CD14-positive monocyte (primary cell): ENCODE results near the gene KCNJ1. TPM values are rescaled to one million over a fixed set of nuclear protein-coding genes. Genes with fewer than 3 reads are reported as not detected.

Experiments used
- DNase-seq, 3 donors: peaks; one replicate each; pipeline ENCODE4 v3.0.0-alpha.2; 2011 to 2022
- H2AFZ ChIP-seq: 2 replicates; pipeline ENCODE4 v1.6.0; 2012; ENCODE audit warnings: mild to moderate bottlenecking, low read depth, low read length, inconsistent platforms; ENCODE audit not compliant: insufficient read depth, poor library complexity, severe bottlenecking
- H3K27ac ChIP-seq, 2 donors: 1 replicate in 1 of 2; 2 replicates in 1 of 2; pipeline ENCODE4 v1.5.1; 2012 to 2013; ENCODE audit warnings: low read length in 2 of 2, control low read depth in 1 of 2, inconsistent platforms in 1 of 2, low read depth in 1 of 2, mild to moderate bottlenecking in 1 of 2
- H3K27me3 ChIP-seq, 2 donors: one replicate each; pipeline versions ENCODE4 v1.6.0 to v1.6.1; 2011 to 2013; ENCODE audit warnings: low read length in 2 of 2; ENCODE audit not compliant: control insufficient read depth in 2 of 2, insufficient read depth in 2 of 2
- H3K36me3 ChIP-seq, 2 donors: replicated peaks in 1 of 2; 1 replicate in 1 of 2; 2 replicates in 1 of 2; pipeline versions ENCODE4 v1.5.1 to v1.6.1; 2012 to 2013; ENCODE audit warnings: low read length in 2 of 2, control low read depth in 1 of 2, inconsistent platforms in 1 of 2, mild to moderate bottlenecking in 1 of 2; ENCODE audit not compliant: insufficient read depth in 2 of 2, control insufficient read depth in 1 of 2
- H3K4me1 ChIP-seq, 2 donors: 1 replicate in 1 of 2; 2 replicates in 1 of 2; pipeline versions ENCODE4 v1.5.1 to v1.6.1; 2012 to 2013; ENCODE audit warnings: low read length in 2 of 2, control low read depth in 1 of 2, inconsistent platforms in 1 of 2, mild to moderate bottlenecking in 1 of 2, moderate library complexity in 1 of 2; ENCODE audit not compliant: insufficient read depth in 2 of 2, control insufficient read depth in 1 of 2
- H3K4me2 ChIP-seq: replicated peaks from 2 replicates; pipeline ENCODE3; 2012; ENCODE audit warnings: low read length, moderate library complexity, mild to moderate bottlenecking; ENCODE audit not compliant: poor library complexity, severe bottlenecking; ENCODE audit errors: extremely low read depth
- H3K4me3 ChIP-seq, 3 experiments: fragments of 200-600 bp in 1 of 3; sonication (generic) in 1 of 3; replicated peaks in 1 of 3; 1 replicate in 2 of 3; 2 replicates in 1 of 3; pipeline ENCODE4 v1.5.1; 2011 to 2013; ENCODE audit warnings: low read length in 3 of 3, mild to moderate bottlenecking in 3 of 3, control low read depth in 2 of 3, low read depth in 2 of 3, inconsistent platforms in 1 of 3, moderate library complexity in 1 of 3
- H3K79me2 ChIP-seq: 2 replicates; pipeline ENCODE4 v1.6.0; 2012; ENCODE audit warnings: mild to moderate bottlenecking, control low read depth, inconsistent platforms, low read length, moderate library complexity; ENCODE audit not compliant: insufficient read depth
- H3K9ac ChIP-seq: 2 replicates; pipeline ENCODE4 v1.6.0; 2017; ENCODE audit warnings: low read length, mild to moderate bottlenecking; ENCODE audit not compliant: insufficient read depth, poor library complexity, severe bottlenecking
- H3K9me3 ChIP-seq, 2 donors: replicated peaks in 1 of 2; 1 replicate in 1 of 2; 2 replicates in 1 of 2; pipeline versions ENCODE4 v1.5.1 to v1.6.1; 2012 to 2013; ENCODE audit warnings: low read length in 2 of 2, control low read depth in 1 of 2; ENCODE audit not compliant: control insufficient read depth in 1 of 2, insufficient read depth in 1 of 2
- H4K20me1 ChIP-seq: 2 replicates; pipeline ENCODE4 v1.6.0; 2012; ENCODE audit warnings: mild to moderate bottlenecking, low read length, control low read depth, moderate library complexity; ENCODE audit not compliant: insufficient read depth
- H3K27ac Mint-ChIP-seq, 7 donors: one replicate each; pipeline ENCODE4 v1.8.0; 2020; ENCODE audit warnings: mild to moderate bottlenecking in 7 of 7, mixed read lengths in 7 of 7, moderate library complexity in 6 of 7, inconsistent platforms in 2 of 7
- H3K27me3 Mint-ChIP-seq, 3 donors: one replicate each; pipeline ENCODE4 v1.8.0; 2021 to 2022; ENCODE audit warnings: low read depth in 3 of 3, mild to moderate bottlenecking in 3 of 3, mixed read lengths in 3 of 3, moderate library complexity in 3 of 3, inconsistent platforms in 1 of 3
- H3K36me3 Mint-ChIP-seq, 2 donors: one replicate each; pipeline ENCODE4 v1.8.0; 2020; ENCODE audit warnings: mixed read lengths in 2 of 2, inconsistent platforms in 1 of 2, mild to moderate bottlenecking in 1 of 2
- H3K4me1 Mint-ChIP-seq: one replicate; pipeline ENCODE4 v1.8.0; 2020; ENCODE audit warnings: mild to moderate bottlenecking, mixed read lengths
- H3K4me3 Mint-ChIP-seq, 2 donors: one replicate each; pipeline ENCODE4 v1.8.0; 2020; ENCODE audit warnings: mild to moderate bottlenecking in 2 of 2, mixed read lengths in 2 of 2, moderate library complexity in 1 of 2
- H3K9me3 Mint-ChIP-seq, 7 donors: one replicate each; pipeline ENCODE4 v1.8.0; 2020 to 2022; ENCODE audit warnings: mixed read lengths in 7 of 7, mild to moderate bottlenecking in 6 of 7, moderate library complexity in 6 of 7, inconsistent platforms in 2 of 7
- WGBS: methylation state at CpG from one replicate; pipeline ENCODE4 v1.1.5; 2013; ENCODE audit warnings: missing lambda C conversion rate; ENCODE audit not compliant: insufficient coverage; 5-methylcytosine and 5-hydroxymethylcytosine counted together
- intact Hi-C, 2 donors: fragments of 100-400 bp; cut with micrococcal nuclease; formaldehyde crosslinking; loops; one replicate each; pipeline versions ENCODE4 v1.15.0 to v1.15.1; 2023
- polyA plus RNA-seq, 3 donors: library from polyadenylated mRNA; depleted of rRNA in 1 of 3; unstranded in 2 of 3; stranded (reverse) in 1 of 3; fragments of 300-500 nt in 2 of 3; fragments of >200 nt in 1 of 3; fragmentation: Illumina TruSeq in 2 of 3; gene quantifications; 1 replicate in 2 of 3; 2 replicates in 1 of 3; pipeline ENCODE4 v1.2.3, GENCODE V29; 2012 to 2021
- TF ChIP-seq, protein P1 (sequence below): fragments of 200-600 bp; IDR thresholded peaks from one replicate; pipeline ENCODE4 v1.8.0; 2022; ENCODE audit warnings: antibody characterized with exemption, mild to moderate bottlenecking

The KCNJ1 gene
- polyA plus RNA-seq, 3 donors = 0.12 to 0.47 TPM; not detected in 1

DNA sequence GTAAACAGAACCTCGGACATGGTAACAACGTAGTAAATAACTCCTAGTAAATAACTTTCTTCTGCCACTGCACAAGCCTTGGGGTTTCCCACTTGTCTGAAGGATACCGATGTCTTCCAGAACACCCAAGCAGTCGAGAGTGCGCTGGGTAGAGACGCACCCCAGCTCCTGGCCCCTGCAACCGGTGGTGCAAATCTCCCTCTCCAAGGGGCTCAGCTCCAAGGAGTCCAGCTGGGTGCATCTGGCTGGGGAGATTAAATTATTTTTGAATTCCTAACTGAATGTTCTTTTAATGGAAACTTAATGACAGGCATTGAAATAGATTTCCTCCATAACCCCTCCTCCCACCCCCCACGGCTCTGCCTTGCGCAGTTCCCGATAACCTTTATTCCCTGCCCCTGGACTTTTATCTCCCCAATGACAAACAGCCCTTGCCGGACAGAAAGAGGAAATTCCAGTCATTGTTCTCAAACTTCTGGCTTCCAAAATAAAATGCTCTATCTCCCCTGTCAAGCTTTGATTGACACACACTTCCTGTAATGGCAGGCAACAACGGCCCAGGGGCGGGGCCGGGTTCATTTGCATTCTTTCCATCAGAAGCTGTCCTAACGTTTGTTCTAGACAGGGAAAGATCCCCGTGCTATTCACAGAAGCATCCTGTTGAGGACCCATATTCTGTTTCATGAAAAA is 31.2 kb downstream of the KCNJ1 start:
- TF ChIP-seq, protein P1, sequence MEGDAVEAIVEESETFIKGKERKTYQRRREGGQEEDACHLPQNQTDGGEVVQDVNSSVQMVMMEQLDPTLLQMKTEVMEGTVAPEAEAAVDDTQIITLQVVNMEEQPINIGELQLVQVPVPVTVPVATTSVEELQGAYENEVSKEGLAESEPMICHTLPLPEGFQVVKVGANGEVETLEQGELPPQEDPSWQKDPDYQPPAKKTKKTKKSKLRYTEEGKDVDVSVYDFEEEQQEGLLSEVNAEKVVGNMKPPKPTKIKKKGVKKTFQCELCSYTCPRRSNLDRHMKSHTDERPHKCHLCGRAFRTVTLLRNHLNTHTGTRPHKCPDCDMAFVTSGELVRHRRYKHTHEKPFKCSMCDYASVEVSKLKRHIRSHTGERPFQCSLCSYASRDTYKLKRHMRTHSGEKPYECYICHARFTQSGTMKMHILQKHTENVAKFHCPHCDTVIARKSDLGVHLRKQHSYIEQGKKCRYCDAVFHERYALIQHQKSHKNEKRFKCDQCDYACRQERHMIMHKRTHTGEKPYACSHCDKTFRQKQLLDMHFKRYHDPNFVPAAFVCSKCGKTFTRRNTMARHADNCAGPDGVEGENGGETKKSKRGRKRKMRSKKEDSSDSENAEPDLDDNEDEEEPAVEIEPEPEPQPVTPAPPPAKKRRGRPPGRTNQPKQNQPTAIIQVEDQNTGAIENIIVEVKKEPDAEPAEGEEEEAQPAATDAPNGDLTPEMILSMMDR = no peak
- peaks cover 0 to 2% (median 0%) of the 10 kb centered on the region in 3 donors for H3K27me3 Mint-ChIP-seq
- H3K4me1 ChIP-seq = peaks cover 23 to 27% of the 10 kb centered on the region in 2 donors
- H3K9me3 ChIP-seq = no peaks in the 10 kb centered on the region
- H3K79me2 ChIP-seq = no peaks in the 10 kb centered on the region
- H3K4me3 ChIP-seq = no peak overlapping the region
- H3K36me3 ChIP-seq = no peaks in the 10 kb centered on the region
- peak overlapping the region in 1 of 2 donors; percentile 39 for H3K4me3 Mint-ChIP-seq
- H3K9ac ChIP-seq = no peak overlapping the region
- no peaks in the 10 kb centered on the region for H4K20me1 ChIP-seq
- peaks cover 43% of the 10 kb centered on the region for H3K4me1 Mint-ChIP-seq
- H3K9me3 Mint-ChIP-seq = peaks cover 0 to 3% (median 2%) of the 10 kb centered on the region in 7 donors
- H3K27ac ChIP-seq = no peak overlapping the region
- no peak for DNase-seq
- no peak overlapping the region for H3K4me2 ChIP-seq
- intact Hi-C loops = loop anchor here in 1 of 2 donors (10.0 kb wide), 1 partner anchor 801 kb away; no protein-coding TSS in a partner anchor
- WGBS = 28% methylated on average over 10 of the region's 16 CpGs
- H3K27ac Mint-ChIP-seq = no peak overlapping the region
- H3K27me3 ChIP-seq = no peaks in the 10 kb centered on the region
- H3K36me3 Mint-ChIP-seq = peaks cover 3 to 7% of the 10 kb centered on the region in 2 donors
- no peak overlapping the region for H2AFZ ChIP-seq

DNA sequence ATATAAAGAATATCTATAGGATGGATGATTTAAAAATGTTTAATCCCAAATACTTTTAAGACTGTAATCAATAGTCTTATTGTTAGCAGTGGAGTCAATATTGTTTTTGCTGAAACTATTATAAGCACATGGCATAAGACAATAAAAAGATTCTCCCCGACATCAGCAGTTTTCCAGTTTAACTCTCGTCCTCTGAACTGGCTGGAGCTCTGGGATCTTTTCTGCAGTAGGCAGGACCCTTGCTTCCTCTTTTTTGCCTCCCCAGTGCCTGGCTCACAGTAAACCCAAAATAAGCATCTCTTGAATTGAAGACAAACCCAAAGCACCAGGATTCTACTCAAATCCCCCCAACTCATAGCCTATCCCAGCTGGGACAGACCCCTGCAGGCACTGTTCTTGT is 32.9 kb downstream of the KCNJ1 start:
- Histone ChIP-seq H3K27ac (no peak overlapping the region), H3K9me3 (no peaks in the 10 kb centered on the region), H2AFZ (no peak overlapping the region), H3K79me2 (no peaks in the 10 kb centered on the region), H3K36me3 (no peaks in the 10 kb centered on the region), H3K4me2 (peak overlapping the region; percentile 18), H4K20me1 (no peaks in the 10 kb centered on the region), H3K9ac (no peak overlapping the region), H3K4me1 (peaks cover 23 to 27% of the 10 kb centered on the region in 2 donors), H3K4me3 (no peak overlapping the region), H3K27me3 (no peaks in the 10 kb centered on the region)
- peak in 2 of 3 donors; percentile 7 to 14 for DNase-seq
- WGBS = 22% methylated on average over 2 of the region's 2 CpGs
- H3K36me3 Mint-ChIP-seq = peaks cover 5 to 7% of the 10 kb centered on the region in 2 donors
- no peak overlapping the region for H3K4me3 Mint-ChIP-seq
- peaks cover 0 to 3% (median 2%) of the 10 kb centered on the region in 7 donors for H3K9me3 Mint-ChIP-seq
- H3K27me3 Mint-ChIP-seq = peaks cover 0 to 2% (median 0%) of the 10 kb centered on the region in 3 donors
- intact Hi-C loops = loop anchor here in 1 of 2 donors (5.0 to 10.0 kb wide), 2 partner anchors 662 to 799 kb away; no protein-coding TSS in a partner anchor
- peak overlapping the region in 2 of 7 donors; percentile 56 to 71 for H3K27ac Mint-ChIP-seq
- TF ChIP-seq, protein P1 = no peak
- H3K4me1 Mint-ChIP-seq = peaks cover 48% of the 10 kb centered on the region
